ENCODE results near the gene IRF9.
A peak's percentile ranks its signal among the peaks of the same experiment; 100 is the strongest.

Gene IRF9

GRCh38 chr14:24136684-24137528 lies 24.2 kb upstream of the IRF9 start:
- TF ChIP-seq CTCF (IDR thresholded peaks at IDR 0.05; ENCODE audit: low read depth, low read length, missing control alignments) = no peak
- DNase-seq (ENCODE audit: low read depth) = no peak

GRCh38 chr14:24137529-24138395 lies 23.3 kb upstream of the IRF9 start:
- H3K4me3 ChIP-seq (ENCODE audit: low read depth, low read length) = no peak overlapping the region
- no peak for TF ChIP-seq CTCF (IDR thresholded peaks at IDR 0.05; ENCODE audit: low read depth, low read length, missing control alignments)
- no peak for DNase-seq (ENCODE audit: low read depth)

More at GRCh38 chr14:24136684-24137528, 24.2 kb upstream of the IRF9 start:
- peak overlapping the region; percentile 95 for H3K4me3 ChIP-seq (ENCODE audit: low read depth, low read length)

GRCh38 chr14:24138396-24139271 lies 22.4 kb upstream of the IRF9 start:
- no peak for TF ChIP-seq CTCF (IDR thresholded peaks at IDR 0.05; ENCODE audit: low read depth, low read length, missing control alignments)
- no peak overlapping the region; the same call in 1 of the 2 replicates for H3K4me3 ChIP-seq (ENCODE audit: low read depth, low read length)
- DNase-seq (ENCODE audit: low read depth) = no peak

- peak; percentile 24 for TF ChIP-seq CTCF (IDR thresholded peaks at IDR 0.05; ENCODE audit: low read depth, low read length, missing control alignments)
These were observed 21.7 kb upstream of the IRF9 start for GRCh38 chr14:24139272-24139934.

GRCh38 chr14:24141097-24141880 lies 19.8 kb upstream of the IRF9 start, which contains the start of gene EMC9:
Gene EMC9, minus strand, starts transcription at chr14:24141591. Its CDS starts 287 bp downstream, at chr14:24141304.
- peak; percentile 99 for DNase-seq (ENCODE audit: low read depth)
- peak within 1 kb of the TSS; percentile 70 for H3K4me3 ChIP-seq (ENCODE audit: low read depth, low read length)
- peak; percentile 34 for TF ChIP-seq CTCF (IDR thresholded peaks at IDR 0.05; ENCODE audit: low read depth, low read length, missing control alignments)

More at GRCh38 chr14:24139272-24139934, 21.7 kb upstream of the IRF9 start:
- DNase-seq (ENCODE audit: low read depth) = no peak
- peak overlapping the region; percentile 70 for H3K4me3 ChIP-seq (ENCODE audit: low read depth, low read length)

Measured in GM12864 (cell line).